ENCODE measurements around the gene PDE4D. TPM values are rescaled to one million over a fixed set of nuclear protein-coding genes. Genes with fewer than 3 reads are reported as not detected.

The PDE4D gene
- total RNA-seq, 1 experiment from 2014 or later: 3.6 TPM

DNA sequence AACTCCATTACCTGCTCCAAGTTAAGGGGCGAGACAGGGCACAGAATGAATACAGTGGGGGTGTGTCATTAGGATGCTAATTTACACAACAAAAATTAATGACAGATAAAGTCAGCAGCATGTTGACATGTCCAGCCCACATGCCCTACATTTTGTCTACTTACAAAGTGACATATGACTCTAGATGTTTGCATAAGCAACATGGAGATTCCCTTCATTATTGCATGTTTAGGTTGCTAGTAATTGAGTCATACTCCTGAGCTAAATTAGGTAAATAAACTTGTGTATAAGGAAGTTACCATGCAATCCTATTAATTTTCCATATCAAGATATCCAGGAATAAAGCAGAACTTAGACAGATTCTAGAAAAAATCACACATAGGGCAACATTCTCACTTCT is 232.2 kb downstream of the PDE4D start:
- H3K79me2 ChIP-seq (ENCODE audit: low read length): no peaks in the 10 kb centered on the region
- intact Hi-C loops (cut with micrococcal nuclease): loop anchor here (2.0 to 10.0 kb wide), 3 partner anchors 71 to 769 kb away; no protein-coding TSS in a partner anchor

DNA sequence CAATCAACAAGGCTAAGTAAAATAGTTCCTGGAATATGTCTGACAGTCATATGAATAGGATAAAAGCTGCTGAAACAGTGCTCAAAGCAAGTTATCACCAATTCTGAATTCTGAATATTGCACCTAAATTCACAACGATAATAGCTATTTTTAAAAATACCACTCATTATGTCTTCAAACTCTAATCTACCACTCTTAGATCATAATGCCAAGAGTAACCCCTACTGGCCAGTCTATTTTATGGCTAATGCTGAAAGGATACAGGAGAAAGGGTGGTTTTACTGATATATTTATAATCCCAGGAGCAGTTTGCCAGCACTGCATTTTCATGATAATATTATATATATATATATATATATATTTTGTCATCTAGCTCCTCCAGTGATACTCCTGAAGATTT is 232.8 kb downstream of the PDE4D start:
- no peak overlapping the region for H3K4me2 ChIP-seq (ENCODE audit: low read length)
- peaks cover 23% of the 10 kb centered on the region for H3K4me1 ChIP-seq (ENCODE audit: insufficient read depth, low read length)
- POLR2A ChIA-PET (ENCODE audit: unreplicated experiment): interaction anchor here (0.5 kb wide), 1 partner anchor 155 kb away, joined by 3 read pairs; no protein-coding TSS in a partner anchor

More for the DNA sequence above, 232.2 kb downstream of the PDE4D start:
- Histone ChIP-seq H3K9ac (ENCODE audit: low read length) (peak overlapping the region; percentile 45), H3K27me3 (ENCODE audit: low read length) (no peaks in the 10 kb centered on the region), H3K9me3 (ENCODE audit: low read length) (no peaks in the 10 kb centered on the region), H3K36me3 (ENCODE audit: low read depth, low read length) (no peaks in the 10 kb centered on the region), H4K20me1 (ENCODE audit: low read length) (no peaks in the 10 kb centered on the region), H3K27ac (ENCODE audit: low read length) (peak overlapping the region; percentile 68), H3K4me1 (ENCODE audit: insufficient read depth, low read length) (peaks cover 23% of the 10 kb centered on the region), H3F3A (ENCODE audit: low read length, unreplicated experiment) (no peaks in the 10 kb centered on the region), H3K9me2 (replicated peaks; ENCODE audit: low read length) (no peaks in the 10 kb centered on the region), H3K4me3 (ENCODE audit: low read length) (no peak overlapping the region), H3K4me2 (ENCODE audit: low read length) (peak overlapping the region; percentile 57; the same call in 1 of the 2 replicates), H2AFZ (ENCODE audit: low read length) (no peak overlapping the region)
- peak; percentile 61 for ATAC-seq
- DNase-seq: peak; percentile 40
- CTCF ChIA-PET: interaction anchor here (0.5 to 2.9 kb wide), 5 partner anchors 77 to 155 kb away, joined by 3 to 9 read pairs (median 5); no protein-coding TSS in a partner anchor
- TF ChIP-seq EZH2phosphoT487 (IDR thresholded peaks at IDR 0.05; ENCODE audit: borderline replicate concordance, low read length) (no peak), EZH2 (IDR thresholded peaks at IDR 0.05; ENCODE audit: low read length, unreplicated experiment) (no peak)
- TF ChIP-seq, protein P1, sequence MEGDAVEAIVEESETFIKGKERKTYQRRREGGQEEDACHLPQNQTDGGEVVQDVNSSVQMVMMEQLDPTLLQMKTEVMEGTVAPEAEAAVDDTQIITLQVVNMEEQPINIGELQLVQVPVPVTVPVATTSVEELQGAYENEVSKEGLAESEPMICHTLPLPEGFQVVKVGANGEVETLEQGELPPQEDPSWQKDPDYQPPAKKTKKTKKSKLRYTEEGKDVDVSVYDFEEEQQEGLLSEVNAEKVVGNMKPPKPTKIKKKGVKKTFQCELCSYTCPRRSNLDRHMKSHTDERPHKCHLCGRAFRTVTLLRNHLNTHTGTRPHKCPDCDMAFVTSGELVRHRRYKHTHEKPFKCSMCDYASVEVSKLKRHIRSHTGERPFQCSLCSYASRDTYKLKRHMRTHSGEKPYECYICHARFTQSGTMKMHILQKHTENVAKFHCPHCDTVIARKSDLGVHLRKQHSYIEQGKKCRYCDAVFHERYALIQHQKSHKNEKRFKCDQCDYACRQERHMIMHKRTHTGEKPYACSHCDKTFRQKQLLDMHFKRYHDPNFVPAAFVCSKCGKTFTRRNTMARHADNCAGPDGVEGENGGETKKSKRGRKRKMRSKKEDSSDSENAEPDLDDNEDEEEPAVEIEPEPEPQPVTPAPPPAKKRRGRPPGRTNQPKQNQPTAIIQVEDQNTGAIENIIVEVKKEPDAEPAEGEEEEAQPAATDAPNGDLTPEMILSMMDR (conservative IDR thresholded peaks at IDR 0.05; ENCODE audit: low read depth, low read length): no peak
- BruUV-seq (replicated peaks): no TSS peak
- POLR2A ChIA-PET (ENCODE audit: unreplicated experiment): interaction anchor here (0.5 to 0.6 kb wide), 2 partner anchors 74 to 155 kb away, joined by 3 read pairs; no protein-coding TSS in a partner anchor

More for the DNA sequence above, 232.8 kb downstream of the PDE4D start:
- Histone ChIP-seq H3K9me2 (replicated peaks; ENCODE audit: low read length) (no peaks in the 10 kb centered on the region), H3K4me3 (ENCODE audit: low read length) (no peak overlapping the region), H3K9ac (ENCODE audit: low read length) (no peak overlapping the region), H3F3A (ENCODE audit: low read length, unreplicated experiment) (no peaks in the 10 kb centered on the region), H3K27ac (ENCODE audit: low read length) (no peak overlapping the region), H3K79me2 (ENCODE audit: low read length) (no peaks in the 10 kb centered on the region), H3K9me3 (ENCODE audit: low read length) (no peaks in the 10 kb centered on the region), H3K27me3 (ENCODE audit: low read length) (no peaks in the 10 kb centered on the region), H3K36me3 (ENCODE audit: low read depth, low read length) (no peaks in the 10 kb centered on the region), H2AFZ (ENCODE audit: low read length) (no peak overlapping the region), H4K20me1 (ENCODE audit: low read length) (no peaks in the 10 kb centered on the region)
- CTCF ChIA-PET: interaction anchor here (0.5 to 2.9 kb wide), 8 partner anchors 12 to 626 kb away, joined by 3 to 9 read pairs (median 4); no protein-coding TSS in a partner anchor
- ATAC-seq (peak; percentile 45; the same call in 1 of the 2 replicates), DNase-seq (peak; percentile 53)
- intact Hi-C loops (cut with micrococcal nuclease): loop anchor here (1.0 to 10.0 kb wide), 4 partner anchors 70 to 768 kb away; no protein-coding TSS in a partner anchor
- BruUV-seq (replicated peaks): no TSS peak
- no peak for TF ChIP-seq EZH2 (IDR thresholded peaks at IDR 0.05; ENCODE audit: low read length, unreplicated experiment)
- TF ChIP-seq, protein P1 (conservative IDR thresholded peaks at IDR 0.05; ENCODE audit: low read depth, low read length): peak; percentile 55
